GM12878 (cell line): ENCODE measurements around the gene MYB.

ENCODE experiments used
- FOS ChIP-seq: IDR thresholded peaks from 3 replicates; pipeline ENCODE4 v1.6.1; 2011; ENCODE audit warnings: borderline replicate concordance; ENCODE audit not compliant: insufficient read length; ENCODE audit errors: extremely low read depth
- NFIC ChIP-seq: IDR thresholded peaks from 2 replicates; pipeline ENCODE4 v1.6.1; 2012; ENCODE audit warnings: low read depth, mild to moderate bottlenecking, inconsistent platforms, low read length, moderate library complexity
- POU2F2 ChIP-seq: IDR thresholded peaks from 3 replicates; pipeline ENCODE4 v1.6.1; 2011; ENCODE audit warnings: low read depth, mild to moderate bottlenecking, low read length, borderline replicate concordance
- RBBP5 ChIP-seq: fragments of 200-600 bp; sonication (generic); conservative IDR thresholded peaks from 2 replicates; pipeline ENCODE4 v1.6.1; 2016
- RCOR1 ChIP-seq: conservative IDR thresholded peaks from 2 replicates; pipeline ENCODE4 v1.6.1; 2012; ENCODE audit warnings: low read depth, low read length, improper control_type of control experiment
- TF ChIP-seq, protein P1 (sequence below), 3 experiments: IDR thresholded peaks in 2 of 3; conservative IDR thresholded peaks in 1 of 3; 2 replicates each; pipeline ENCODE4 v1.5.1; 2011; ENCODE audit warnings: low read depth in 3 of 3, low read length in 3 of 3, mild to moderate bottlenecking in 3 of 3, control low read depth in 2 of 3, moderate library complexity in 2 of 3, inconsistent platforms in 1 of 3, mixed read lengths in 1 of 3; ENCODE audit not compliant: control insufficient read depth in 2 of 3, insufficient read depth in 1 of 3; ENCODE audit errors: extremely low read depth in 1 of 3
- TF ChIP-seq, protein P2 (sequence below): IDR thresholded peaks from 2 replicates; pipeline ENCODE4 v1.6.1; 2011; ENCODE audit warnings: borderline replicate concordance, low read depth, mild to moderate bottlenecking, moderate library complexity, mixed read lengths, low read length; ENCODE audit not compliant: insufficient read depth; ENCODE audit errors: extremely low read length
- TF ChIP-seq, protein P3 (sequence below): fragments of 450-650 bp; IDR thresholded peaks from 2 replicates; pipeline ENCODE4 v1.6.1; 2014; ENCODE audit warnings: mild to moderate bottlenecking
- TF ChIP-seq, protein P4 (sequence below): IDR thresholded peaks from 2 replicates; pipeline ENCODE4 v1.6.1; 2011; ENCODE audit warnings: low read depth, low read length, improper control_type of control experiment, borderline replicate concordance

DNA sequence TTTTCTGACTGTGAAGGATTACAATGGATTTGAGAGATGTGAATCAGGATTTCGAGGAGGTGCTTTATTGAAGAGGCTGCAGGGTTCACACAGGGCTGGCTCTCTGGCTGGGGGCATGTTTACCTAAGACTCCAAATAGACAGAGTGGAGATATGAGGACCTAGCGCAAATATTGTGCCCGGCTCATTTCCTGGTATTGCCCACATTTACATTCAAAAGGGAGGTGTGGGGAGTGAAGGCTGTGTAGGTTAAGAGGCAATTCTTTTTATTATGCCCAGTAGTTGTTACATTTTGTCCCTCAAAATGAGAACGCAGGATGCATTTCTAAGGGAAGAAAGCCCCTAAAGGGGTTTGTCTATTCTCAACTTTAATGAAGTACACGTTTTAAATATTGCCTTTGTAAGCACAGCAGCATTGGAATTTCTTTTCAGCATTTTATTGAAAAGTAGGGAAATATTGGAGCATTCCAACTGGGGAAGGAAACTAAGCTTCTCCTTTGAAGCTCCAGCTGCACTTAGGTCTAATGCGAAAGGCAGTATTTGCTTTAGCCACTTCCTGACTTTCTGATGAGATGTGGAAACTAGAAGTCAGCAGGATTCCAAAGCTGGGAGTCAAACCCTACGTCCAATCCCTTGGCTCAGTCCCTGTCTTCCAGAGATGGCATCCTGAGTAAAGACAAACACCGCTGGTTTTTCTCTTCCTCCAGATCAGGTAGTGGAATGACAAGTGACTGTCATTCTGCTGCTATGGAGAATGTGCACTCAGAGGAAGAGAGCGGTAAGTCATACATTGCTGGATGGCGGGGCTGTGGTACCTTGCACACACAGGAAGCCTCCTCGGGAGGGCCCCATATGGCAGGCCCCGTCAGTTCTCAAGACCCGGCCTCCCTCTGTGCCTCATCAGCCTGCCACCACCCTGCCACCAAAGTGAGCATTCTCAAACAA lies 70.7 kb downstream of the MYB start:
- TF ChIP-seq FOS (no peak), RBBP5 (no peak), NFIC (no peak), RCOR1 (no peak), POU2F2 (no peak)
- TF ChIP-seq, protein P1, sequence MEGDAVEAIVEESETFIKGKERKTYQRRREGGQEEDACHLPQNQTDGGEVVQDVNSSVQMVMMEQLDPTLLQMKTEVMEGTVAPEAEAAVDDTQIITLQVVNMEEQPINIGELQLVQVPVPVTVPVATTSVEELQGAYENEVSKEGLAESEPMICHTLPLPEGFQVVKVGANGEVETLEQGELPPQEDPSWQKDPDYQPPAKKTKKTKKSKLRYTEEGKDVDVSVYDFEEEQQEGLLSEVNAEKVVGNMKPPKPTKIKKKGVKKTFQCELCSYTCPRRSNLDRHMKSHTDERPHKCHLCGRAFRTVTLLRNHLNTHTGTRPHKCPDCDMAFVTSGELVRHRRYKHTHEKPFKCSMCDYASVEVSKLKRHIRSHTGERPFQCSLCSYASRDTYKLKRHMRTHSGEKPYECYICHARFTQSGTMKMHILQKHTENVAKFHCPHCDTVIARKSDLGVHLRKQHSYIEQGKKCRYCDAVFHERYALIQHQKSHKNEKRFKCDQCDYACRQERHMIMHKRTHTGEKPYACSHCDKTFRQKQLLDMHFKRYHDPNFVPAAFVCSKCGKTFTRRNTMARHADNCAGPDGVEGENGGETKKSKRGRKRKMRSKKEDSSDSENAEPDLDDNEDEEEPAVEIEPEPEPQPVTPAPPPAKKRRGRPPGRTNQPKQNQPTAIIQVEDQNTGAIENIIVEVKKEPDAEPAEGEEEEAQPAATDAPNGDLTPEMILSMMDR (IDR thresholded peaks at IDR 0.05 in 2 of 3, conservative IDR thresholded peaks at IDR 0.05 in 1 of 3; ENCODE audit: control insufficient read depth in 2 of 3, extremely low read depth in 1 of 3, insufficient read depth in 1 of 3, low read depth in 3 of 3, low read length in 3 of 3): no peak
- TF ChIP-seq, protein P2, sequence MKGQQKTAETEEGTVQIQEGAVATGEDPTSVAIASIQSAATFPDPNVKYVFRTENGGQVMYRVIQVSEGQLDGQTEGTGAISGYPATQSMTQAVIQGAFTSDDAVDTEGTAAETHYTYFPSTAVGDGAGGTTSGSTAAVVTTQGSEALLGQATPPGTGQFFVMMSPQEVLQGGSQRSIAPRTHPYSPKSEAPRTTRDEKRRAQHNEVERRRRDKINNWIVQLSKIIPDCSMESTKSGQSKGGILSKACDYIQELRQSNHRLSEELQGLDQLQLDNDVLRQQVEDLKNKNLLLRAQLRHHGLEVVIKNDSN: no peak
- TF ChIP-seq, protein P3, sequence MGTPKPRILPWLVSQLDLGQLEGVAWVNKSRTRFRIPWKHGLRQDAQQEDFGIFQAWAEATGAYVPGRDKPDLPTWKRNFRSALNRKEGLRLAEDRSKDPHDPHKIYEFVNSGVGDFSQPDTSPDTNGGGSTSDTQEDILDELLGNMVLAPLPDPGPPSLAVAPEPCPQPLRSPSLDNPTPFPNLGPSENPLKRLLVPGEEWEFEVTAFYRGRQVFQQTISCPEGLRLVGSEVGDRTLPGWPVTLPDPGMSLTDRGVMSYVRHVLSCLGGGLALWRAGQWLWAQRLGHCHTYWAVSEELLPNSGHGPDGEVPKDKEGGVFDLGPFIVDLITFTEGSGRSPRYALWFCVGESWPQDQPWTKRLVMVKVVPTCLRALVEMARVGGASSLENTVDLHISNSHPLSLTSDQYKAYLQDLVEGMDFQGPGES: no peak
- TF ChIP-seq, protein P4, sequence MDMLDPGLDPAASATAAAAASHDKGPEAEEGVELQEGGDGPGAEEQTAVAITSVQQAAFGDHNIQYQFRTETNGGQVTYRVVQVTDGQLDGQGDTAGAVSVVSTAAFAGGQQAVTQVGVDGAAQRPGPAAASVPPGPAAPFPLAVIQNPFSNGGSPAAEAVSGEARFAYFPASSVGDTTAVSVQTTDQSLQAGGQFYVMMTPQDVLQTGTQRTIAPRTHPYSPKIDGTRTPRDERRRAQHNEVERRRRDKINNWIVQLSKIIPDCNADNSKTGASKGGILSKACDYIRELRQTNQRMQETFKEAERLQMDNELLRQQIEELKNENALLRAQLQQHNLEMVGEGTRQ: no peak
